ENCODE data around the gene RBM7. TPM values are rescaled to one million over a fixed set of nuclear protein-coding genes. Genes with fewer than 3 reads are reported as not detected.

RBM7 gene
- total and polyA plus RNA-seq, 8 donors, result 28.7 to 59.7 (median 49.2) TPM

DNA sequence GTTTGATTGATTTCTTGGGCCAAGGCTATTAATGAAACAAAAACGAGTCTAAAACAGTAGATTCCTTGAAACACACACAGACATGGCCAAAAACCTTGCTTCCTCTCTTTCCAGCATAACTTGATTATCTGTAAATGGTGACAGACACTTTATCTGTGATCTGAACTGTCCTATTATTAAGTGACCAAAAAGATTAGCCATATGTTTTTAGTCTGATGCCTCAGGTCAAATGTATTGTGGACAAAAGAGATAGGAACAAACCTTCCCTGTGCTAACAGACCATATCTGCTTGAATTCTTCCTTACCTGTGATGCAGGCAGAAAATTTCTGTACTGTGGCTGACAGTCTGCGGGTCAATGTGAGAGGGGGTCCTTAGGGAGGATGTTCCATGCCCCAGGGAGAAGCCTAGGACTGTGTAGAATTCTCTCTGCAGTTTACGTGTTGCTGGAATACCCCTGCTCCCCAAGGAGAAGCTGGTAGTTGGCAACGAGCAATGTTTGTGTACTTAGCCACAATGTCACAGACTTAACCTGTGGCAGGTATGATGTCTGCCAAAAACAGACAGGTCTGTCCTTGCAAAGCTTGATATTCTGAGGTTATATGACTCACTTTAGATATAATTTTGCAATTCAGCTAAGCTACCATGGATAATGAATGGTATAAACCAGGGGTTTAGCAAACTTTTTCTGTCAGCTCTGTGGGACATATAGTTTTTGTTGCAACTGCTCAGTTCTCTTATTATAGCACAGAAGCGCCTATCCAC is 31.4 kb upstream of the RBM7 start:
- Histone ChIP-seq H3K4me1 (no peaks in the 10 kb centered on the region), H3K4me3 (no peak overlapping the region), H3K27ac (no peak overlapping the region), H3K36me3 (no peaks in the 10 kb centered on the region), H3K9me3 (no peaks in the 10 kb centered on the region), H3K27me3 (no peaks in the 10 kb centered on the region)
- TF ChIP-seq, protein P1, sequence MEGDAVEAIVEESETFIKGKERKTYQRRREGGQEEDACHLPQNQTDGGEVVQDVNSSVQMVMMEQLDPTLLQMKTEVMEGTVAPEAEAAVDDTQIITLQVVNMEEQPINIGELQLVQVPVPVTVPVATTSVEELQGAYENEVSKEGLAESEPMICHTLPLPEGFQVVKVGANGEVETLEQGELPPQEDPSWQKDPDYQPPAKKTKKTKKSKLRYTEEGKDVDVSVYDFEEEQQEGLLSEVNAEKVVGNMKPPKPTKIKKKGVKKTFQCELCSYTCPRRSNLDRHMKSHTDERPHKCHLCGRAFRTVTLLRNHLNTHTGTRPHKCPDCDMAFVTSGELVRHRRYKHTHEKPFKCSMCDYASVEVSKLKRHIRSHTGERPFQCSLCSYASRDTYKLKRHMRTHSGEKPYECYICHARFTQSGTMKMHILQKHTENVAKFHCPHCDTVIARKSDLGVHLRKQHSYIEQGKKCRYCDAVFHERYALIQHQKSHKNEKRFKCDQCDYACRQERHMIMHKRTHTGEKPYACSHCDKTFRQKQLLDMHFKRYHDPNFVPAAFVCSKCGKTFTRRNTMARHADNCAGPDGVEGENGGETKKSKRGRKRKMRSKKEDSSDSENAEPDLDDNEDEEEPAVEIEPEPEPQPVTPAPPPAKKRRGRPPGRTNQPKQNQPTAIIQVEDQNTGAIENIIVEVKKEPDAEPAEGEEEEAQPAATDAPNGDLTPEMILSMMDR (IDR thresholded peaks at IDR 0.05), result no peak
- no peak for ATAC-seq
- no peak for DNase-seq
- intact Hi-C loops (cut with DNase I), result no loop called here

DNA sequence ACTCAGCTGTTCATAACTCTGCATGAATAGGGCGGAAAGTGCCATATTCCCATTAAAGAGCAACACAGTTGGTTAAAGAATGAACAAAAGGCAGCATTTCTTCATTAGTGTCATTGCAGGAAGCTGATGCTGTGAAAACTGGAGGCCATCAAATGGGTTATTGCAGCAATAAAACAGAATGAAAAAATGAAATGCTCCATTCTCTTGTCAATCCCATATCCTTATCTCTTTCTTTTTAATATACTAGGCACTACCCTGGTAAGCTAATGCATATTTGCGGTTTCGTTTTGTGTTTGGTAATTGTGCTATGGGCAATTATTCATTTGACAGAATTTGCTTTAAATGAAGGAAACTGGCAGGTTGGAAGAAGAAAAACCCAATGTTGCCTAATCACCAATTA is 25.4 kb upstream of the RBM7 start:
- no peaks in the 10 kb centered on the region for H3K36me3 ChIP-seq
- H3K27ac ChIP-seq, result no peak overlapping the region
- TF ChIP-seq, protein P1 (IDR thresholded peaks at IDR 0.05), result no peak
- H3K4me3 ChIP-seq, result no peak overlapping the region
- no peaks in the 10 kb centered on the region for H3K9me3 ChIP-seq
- intact Hi-C loops (cut with DNase I), result no loop called here
- no peak for ATAC-seq
- H3K4me1 ChIP-seq, result no peaks in the 10 kb centered on the region
- no peaks in the 10 kb centered on the region for H3K27me3 ChIP-seq
- DNase-seq, result no peak

DNA sequence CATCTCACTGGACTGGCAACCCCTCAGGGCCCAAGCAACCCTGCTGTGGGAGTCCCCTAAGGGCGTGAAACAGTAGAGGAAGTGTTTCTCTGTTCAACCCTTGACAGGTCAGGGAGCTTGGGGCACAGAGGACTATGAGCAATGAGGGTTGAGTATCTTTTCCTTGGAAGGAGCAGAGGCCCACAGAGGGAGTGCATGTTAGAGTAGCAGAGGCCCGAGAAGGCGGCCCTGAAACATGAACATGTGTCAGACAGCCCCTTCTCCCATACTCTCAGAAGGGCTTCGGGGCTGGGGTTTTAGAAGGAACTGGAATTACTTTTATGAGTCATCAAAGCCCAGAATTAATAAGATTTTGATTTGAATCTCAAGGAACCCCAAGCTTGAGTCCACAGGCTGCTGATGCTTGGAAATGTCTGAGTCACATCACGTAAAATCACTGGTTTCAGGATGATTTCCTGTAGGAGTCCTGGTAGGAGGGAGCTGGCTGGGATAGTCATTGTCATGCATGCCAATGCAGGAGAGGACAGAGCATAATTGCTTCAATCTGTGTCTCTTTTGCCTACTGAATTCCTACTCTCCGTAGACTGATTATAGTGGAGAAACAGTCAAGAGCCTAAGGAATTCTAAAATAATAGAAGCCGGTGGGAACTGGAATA is 22.7 kb upstream of the RBM7 start:
- Histone ChIP-seq H3K9me3 (no peaks in the 10 kb centered on the region), H3K4me3 (no peak overlapping the region), H3K36me3 (no peaks in the 10 kb centered on the region), H3K27ac (no peak overlapping the region), H3K27me3 (no peaks in the 10 kb centered on the region), H3K4me1 (no peaks in the 10 kb centered on the region)
- TF ChIP-seq, protein P1 (IDR thresholded peaks at IDR 0.05), result no peak
- intact Hi-C loops (cut with DNase I), result no loop called here
- ATAC-seq (no peak), DNase-seq (no peak)

DNA sequence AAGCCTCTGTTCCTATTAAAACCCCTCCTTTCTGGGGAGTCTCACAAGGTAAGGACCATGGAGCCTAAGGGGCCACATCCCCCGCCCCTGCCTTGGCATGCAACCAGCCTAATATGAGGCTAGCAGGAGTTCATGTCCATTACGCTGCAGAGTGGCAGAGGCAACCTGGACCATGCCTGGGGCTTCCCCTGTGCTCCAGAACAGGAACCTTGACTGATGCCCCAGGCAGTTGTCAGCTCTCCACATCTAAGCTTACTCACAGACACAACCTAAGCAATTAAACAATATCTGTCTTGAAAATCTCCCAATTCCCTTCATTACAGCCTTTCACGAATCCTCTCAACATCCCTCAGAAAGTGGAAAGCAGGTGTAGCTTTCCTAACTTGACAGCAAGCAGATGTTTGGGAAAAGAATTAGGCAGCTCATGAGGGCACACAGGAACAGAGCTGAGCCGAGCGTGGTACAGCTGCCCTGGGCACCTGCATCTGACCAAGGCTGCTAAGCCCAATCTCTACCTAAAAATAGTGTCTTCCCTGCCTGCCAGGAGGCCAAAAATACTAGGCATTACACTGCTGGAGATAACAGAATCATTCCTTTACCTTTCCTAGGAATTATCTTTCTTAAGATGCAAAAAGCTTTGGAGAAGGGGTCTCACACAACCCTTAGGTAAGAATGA is 20.9 kb upstream of the RBM7 start:
- H3K4me3 ChIP-seq, result no peak overlapping the region
- H3K9me3 ChIP-seq, result peaks cover 0 to 3% of the 10 kb centered on the region in 2 donors
- no peaks in the 10 kb centered on the region for H3K36me3 ChIP-seq
- H3K27me3 ChIP-seq, result no peaks in the 10 kb centered on the region
- H3K4me1 ChIP-seq, result no peaks in the 10 kb centered on the region
- no peak for ATAC-seq
- no peak overlapping the region for H3K27ac ChIP-seq
- peak in 1 of 4 donors; percentile 39 for DNase-seq
- TF ChIP-seq, protein P1 (IDR thresholded peaks at IDR 0.05), result no peak
- intact Hi-C loops (cut with DNase I), result no loop called here

DNA sequence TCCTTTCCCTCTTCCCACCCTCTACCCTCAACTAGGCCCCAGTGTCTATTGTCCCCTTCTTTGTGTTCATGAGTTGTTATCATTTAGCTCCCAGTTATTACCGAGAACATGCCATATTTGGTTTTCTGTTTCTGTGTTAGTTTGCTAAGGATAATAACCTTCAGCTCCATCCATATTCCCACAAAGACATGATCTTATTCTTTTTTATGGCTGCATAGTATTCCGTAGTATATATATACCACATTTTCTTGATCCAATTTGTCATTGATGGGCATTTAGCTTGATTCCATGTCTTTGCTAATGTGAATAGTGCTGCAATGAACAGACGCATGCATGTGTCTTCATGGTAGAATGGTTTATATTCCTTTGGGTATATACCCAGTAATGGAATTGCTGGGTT is 18.0 kb upstream of the RBM7 start:
- intact Hi-C loops (cut with DNase I), result no loop called here
- Histone ChIP-seq H3K27me3 (no peaks in the 10 kb centered on the region), H3K4me3 (no peak overlapping the region), H3K4me1 (no peaks in the 10 kb centered on the region), H3K9me3 (peaks cover 0 to 3% of the 10 kb centered on the region in 2 donors), H3K36me3 (no peaks in the 10 kb centered on the region), H3K27ac (no peak overlapping the region)
- TF ChIP-seq, protein P1 (IDR thresholded peaks at IDR 0.05), result no peak
- ATAC-seq (no peak), DNase-seq (no peak)
